ENCODE data around the gene TFDP2.
"Not testable (repeated sequence)": the region's sequence is repeated elsewhere in the genome, so short reads cannot be mapped to it uniquely, and the experiment has no call there.

Gene TFDP2

GRCh38 chr3:142075656-142076055 lies 73.7 kb downstream of the TFDP2 start:
- H3K27ac ChIP-seq (ENCODE audit: low read depth, low read length); H3K4me3 ChIP-seq (ENCODE audit: low read depth, low read length); H3K4me1 ChIP-seq (ENCODE audit: control insufficient read depth, insufficient read depth, low read length, unreplicated experiment); H3K36me3 ChIP-seq (ENCODE audit: insufficient read depth, low read length); H3K27me3 ChIP-seq (ENCODE audit: insufficient read depth, low read length); H3K79me2 ChIP-seq (ENCODE audit: control insufficient read depth, insufficient read depth, low read length, unreplicated experiment); H2AFZ ChIP-seq (ENCODE audit: low read length, unreplicated experiment): not testable (repeated sequence)

GRCh38 chr3:142072816-142073215 lies 76.5 kb downstream of the TFDP2 start:
- no peak overlapping the region for H2AFZ ChIP-seq (ENCODE audit: low read length, unreplicated experiment)
- H3K27me3 ChIP-seq (ENCODE audit: insufficient read depth, low read length): no peaks in the 10 kb centered on the region
- H3K79me2 ChIP-seq (ENCODE audit: control insufficient read depth, insufficient read depth, low read length, unreplicated experiment): no peaks in the 10 kb centered on the region
- H3K36me3 ChIP-seq (ENCODE audit: insufficient read depth, low read length): no peaks in the 10 kb centered on the region
- H3K4me3 ChIP-seq (ENCODE audit: low read depth, low read length): no peak overlapping the region
- H3K4me1 ChIP-seq (ENCODE audit: control insufficient read depth, insufficient read depth, low read length, unreplicated experiment): no peaks in the 10 kb centered on the region
- H3K27ac ChIP-seq (ENCODE audit: low read depth, low read length): no peak overlapping the region

GRCh38 chr3:142065932-142066331 lies 83.4 kb downstream of the TFDP2 start:
- H3K27ac ChIP-seq (ENCODE audit: low read depth, low read length): no peak overlapping the region
- H2AFZ ChIP-seq (ENCODE audit: low read length, unreplicated experiment): no peak overlapping the region
- H3K79me2 ChIP-seq (ENCODE audit: control insufficient read depth, insufficient read depth, low read length, unreplicated experiment): no peaks in the 10 kb centered on the region
- no peaks in the 10 kb centered on the region for H3K36me3 ChIP-seq (ENCODE audit: insufficient read depth, low read length)
- no peaks in the 10 kb centered on the region for H3K4me1 ChIP-seq (ENCODE audit: control insufficient read depth, insufficient read depth, low read length, unreplicated experiment)
- no peaks in the 10 kb centered on the region for H3K27me3 ChIP-seq (ENCODE audit: insufficient read depth, low read length)
- H3K4me3 ChIP-seq (ENCODE audit: low read depth, low read length): no peak overlapping the region

- no peaks in the 10 kb centered on the region for H3K27me3 ChIP-seq (ENCODE audit: insufficient read depth, low read length)
- no peak overlapping the region for H3K27ac ChIP-seq (ENCODE audit: low read depth, low read length)
- H3K4me3 ChIP-seq (ENCODE audit: low read depth, low read length): no peak overlapping the region
Observed at GRCh38 chr3:142065344-142065743, 84.0 kb downstream of the TFDP2 start.

GRCh38 chr3:142064454-142064853 lies 84.9 kb downstream of the TFDP2 start:
- Histone ChIP-seq H3K79me2 (ENCODE audit: control insufficient read depth, insufficient read depth, low read length, unreplicated experiment) (no peaks in the 10 kb centered on the region), H3K4me3 (ENCODE audit: low read depth, low read length) (no peak overlapping the region), H3K36me3 (ENCODE audit: insufficient read depth, low read length) (no peaks in the 10 kb centered on the region), H3K27me3 (ENCODE audit: insufficient read depth, low read length) (no peaks in the 10 kb centered on the region), H3K4me1 (ENCODE audit: control insufficient read depth, insufficient read depth, low read length, unreplicated experiment) (no peaks in the 10 kb centered on the region), H3K27ac (ENCODE audit: low read depth, low read length) (no peak overlapping the region), H2AFZ (ENCODE audit: low read length, unreplicated experiment) (no peak overlapping the region)

More at GRCh38 chr3:142065344-142065743, 84.0 kb downstream of the TFDP2 start:
- H3K79me2 ChIP-seq (ENCODE audit: control insufficient read depth, insufficient read depth, low read length, unreplicated experiment): no peaks in the 10 kb centered on the region
- H3K4me1 ChIP-seq (ENCODE audit: control insufficient read depth, insufficient read depth, low read length, unreplicated experiment): no peaks in the 10 kb centered on the region
- H2AFZ ChIP-seq (ENCODE audit: low read length, unreplicated experiment): no peak overlapping the region
- no peaks in the 10 kb centered on the region for H3K36me3 ChIP-seq (ENCODE audit: insufficient read depth, low read length)

- Histone ChIP-seq H2AFZ (ENCODE audit: low read length, unreplicated experiment) (no peak overlapping the region), H3K4me1 (ENCODE audit: control insufficient read depth, insufficient read depth, low read length, unreplicated experiment) (no peaks in the 10 kb centered on the region), H3K4me3 (ENCODE audit: low read depth, low read length) (no peak overlapping the region), H3K27me3 (ENCODE audit: insufficient read depth, low read length) (no peaks in the 10 kb centered on the region), H3K27ac (ENCODE audit: low read depth, low read length) (no peak overlapping the region), H3K36me3 (ENCODE audit: insufficient read depth, low read length) (no peaks in the 10 kb centered on the region), H3K79me2 (ENCODE audit: control insufficient read depth, insufficient read depth, low read length, unreplicated experiment) (no peaks in the 10 kb centered on the region)
Observed at GRCh38 chr3:142057331-142057725, 92.0 kb downstream of the TFDP2 start.

GRCh38 chr3:142056656-142057330 lies 92.6 kb downstream of the TFDP2 start:
- H3K4me3 ChIP-seq (ENCODE audit: low read depth, low read length): no peak overlapping the region
- no peaks in the 10 kb centered on the region for H3K36me3 ChIP-seq (ENCODE audit: insufficient read depth, low read length)
- no peaks in the 10 kb centered on the region for H3K79me2 ChIP-seq (ENCODE audit: control insufficient read depth, insufficient read depth, low read length, unreplicated experiment)
- no peak overlapping the region for H3K27ac ChIP-seq (ENCODE audit: low read depth, low read length)
- no peaks in the 10 kb centered on the region for H3K4me1 ChIP-seq (ENCODE audit: control insufficient read depth, insufficient read depth, low read length, unreplicated experiment)
- no peak overlapping the region for H2AFZ ChIP-seq (ENCODE audit: low read length, unreplicated experiment)
- H3K27me3 ChIP-seq (ENCODE audit: insufficient read depth, low read length): no peaks in the 10 kb centered on the region

GRCh38 chr3:142053835-142054234 lies 95.5 kb downstream of the TFDP2 start:
- Histone ChIP-seq H3K79me2 (ENCODE audit: control insufficient read depth, insufficient read depth, low read length, unreplicated experiment) (no peaks in the 10 kb centered on the region), H3K36me3 (ENCODE audit: insufficient read depth, low read length) (no peaks in the 10 kb centered on the region), H2AFZ (ENCODE audit: low read length, unreplicated experiment) (no peak overlapping the region), H3K27me3 (ENCODE audit: insufficient read depth, low read length) (no peaks in the 10 kb centered on the region), H3K4me3 (ENCODE audit: low read depth, low read length) (no peak overlapping the region), H3K4me1 (ENCODE audit: control insufficient read depth, insufficient read depth, low read length, unreplicated experiment) (no peaks in the 10 kb centered on the region), H3K27ac (ENCODE audit: low read depth, low read length) (no peak overlapping the region)

- Histone ChIP-seq H3K36me3 (ENCODE audit: insufficient read depth, low read length) (no peaks in the 10 kb centered on the region), H3K79me2 (ENCODE audit: control insufficient read depth, insufficient read depth, low read length, unreplicated experiment) (no peaks in the 10 kb centered on the region), H3K27ac (ENCODE audit: low read depth, low read length) (no peak overlapping the region), H3K4me3 (ENCODE audit: low read depth, low read length) (no peak overlapping the region), H3K27me3 (ENCODE audit: insufficient read depth, low read length) (no peaks in the 10 kb centered on the region), H2AFZ (ENCODE audit: low read length, unreplicated experiment) (no peak overlapping the region), H3K4me1 (ENCODE audit: control insufficient read depth, insufficient read depth, low read length, unreplicated experiment) (no peaks in the 10 kb centered on the region)
Observed at GRCh38 chr3:142053244-142053643, 96.1 kb downstream of the TFDP2 start.

GRCh38 chr3:142051351-142051750 lies 98.0 kb downstream of the TFDP2 start:
- H3K27ac ChIP-seq (ENCODE audit: low read depth, low read length): no peak overlapping the region
- H3K4me1 ChIP-seq (ENCODE audit: control insufficient read depth, insufficient read depth, low read length, unreplicated experiment): no peaks in the 10 kb centered on the region
- no peaks in the 10 kb centered on the region for H3K27me3 ChIP-seq (ENCODE audit: insufficient read depth, low read length)
- H3K4me3 ChIP-seq (ENCODE audit: low read depth, low read length): no peak overlapping the region
- no peak overlapping the region for H2AFZ ChIP-seq (ENCODE audit: low read length, unreplicated experiment)
- no peaks in the 10 kb centered on the region for H3K36me3 ChIP-seq (ENCODE audit: insufficient read depth, low read length)
- H3K79me2 ChIP-seq (ENCODE audit: control insufficient read depth, insufficient read depth, low read length, unreplicated experiment): no peaks in the 10 kb centered on the region

- H2AFZ ChIP-seq (ENCODE audit: low read length, unreplicated experiment): no peak overlapping the region
- no peaks in the 10 kb centered on the region for H3K27me3 ChIP-seq (ENCODE audit: insufficient read depth, low read length)
- H3K4me1 ChIP-seq (ENCODE audit: control insufficient read depth, insufficient read depth, low read length, unreplicated experiment): no peaks in the 10 kb centered on the region
- no peaks in the 10 kb centered on the region for H3K79me2 ChIP-seq (ENCODE audit: control insufficient read depth, insufficient read depth, low read length, unreplicated experiment)
- no peaks in the 10 kb centered on the region for H3K36me3 ChIP-seq (ENCODE audit: insufficient read depth, low read length)
- H3K27ac ChIP-seq (ENCODE audit: low read depth, low read length): no peak overlapping the region
- H3K4me3 ChIP-seq (ENCODE audit: low read depth, low read length): no peak overlapping the region
Observed at GRCh38 chr3:142047021-142047369, 102.3 kb downstream of the TFDP2 start.

All from ACC112 (cell line).